ENCODE results near the gene ADD2.

The ADD2 gene

GRCh38 chr2:70692256-70692655, 75.7 kb downstream of the ADD2 start:
- DNase-seq (ENCODE audit: low read depth in 2 of 2) = no peak
- H3K4me3 ChIP-seq (replicated peaks in 1 of 2; ENCODE audit: low read depth in 2 of 2, low read length in 2 of 2) = no peak overlapping the region
- TF ChIP-seq CTCF (IDR thresholded peaks at IDR 0.05; ENCODE audit: low read depth, low read length) = no peak

- no peak overlapping the region for H3K4me3 ChIP-seq (replicated peaks in 1 of 2; ENCODE audit: low read depth in 2 of 2, low read length in 2 of 2)
- DNase-seq (ENCODE audit: low read depth in 2 of 2) = no peak
- TF ChIP-seq CTCF (IDR thresholded peaks at IDR 0.05; ENCODE audit: low read depth, low read length) = no peak
Observed at GRCh38 chr2:70691497-70692140, 76.4 kb downstream of the ADD2 start.

- DNase-seq (ENCODE audit: low read depth in 2 of 2) = no peak
- no peak overlapping the region for H3K4me3 ChIP-seq (replicated peaks in 1 of 2; ENCODE audit: low read depth in 2 of 2, low read length in 2 of 2)
- no peak for TF ChIP-seq CTCF (IDR thresholded peaks at IDR 0.05; ENCODE audit: low read depth, low read length)
Observed at GRCh38 chr2:70690846-70691245, 77.2 kb downstream of the ADD2 start.

- DNase-seq (ENCODE audit: low read depth in 2 of 2) = no peak
- no peak for TF ChIP-seq CTCF (IDR thresholded peaks at IDR 0.05; ENCODE audit: low read depth, low read length)
- H3K4me3 ChIP-seq (replicated peaks in 1 of 2; ENCODE audit: low read depth in 2 of 2, low read length in 2 of 2) = no peak overlapping the region
Observed at GRCh38 chr2:70688427-70688826, 79.6 kb downstream of the ADD2 start.

GRCh38 chr2:70687461-70687795, 80.6 kb downstream of the ADD2 start:
- no peak overlapping the region for H3K4me3 ChIP-seq (replicated peaks in 1 of 2; ENCODE audit: low read depth in 2 of 2, low read length in 2 of 2)
- TF ChIP-seq CTCF (IDR thresholded peaks at IDR 0.05; ENCODE audit: low read depth, low read length) = no peak
- no peak for DNase-seq (ENCODE audit: low read depth in 2 of 2)

GRCh38 chr2:70686577-70687460, 81.2 kb downstream of the ADD2 start:
- DNase-seq (ENCODE audit: low read depth in 2 of 2) = peak; percentile 66 to 72
- H3K4me3 ChIP-seq (replicated peaks in 1 of 2; ENCODE audit: low read depth in 2 of 2, low read length in 2 of 2) = no peak overlapping the region
- TF ChIP-seq CTCF (IDR thresholded peaks at IDR 0.05; ENCODE audit: low read depth, low read length) = peak; percentile 63

Data from cardiac fibroblast (primary cell).